ENCODE data around the gene PTTG1IP.

GRCh38 chr21:44893948-44894656 lies 20.6 kb upstream of the PTTG1IP start:
- TF ChIP-seq, protein P1, sequence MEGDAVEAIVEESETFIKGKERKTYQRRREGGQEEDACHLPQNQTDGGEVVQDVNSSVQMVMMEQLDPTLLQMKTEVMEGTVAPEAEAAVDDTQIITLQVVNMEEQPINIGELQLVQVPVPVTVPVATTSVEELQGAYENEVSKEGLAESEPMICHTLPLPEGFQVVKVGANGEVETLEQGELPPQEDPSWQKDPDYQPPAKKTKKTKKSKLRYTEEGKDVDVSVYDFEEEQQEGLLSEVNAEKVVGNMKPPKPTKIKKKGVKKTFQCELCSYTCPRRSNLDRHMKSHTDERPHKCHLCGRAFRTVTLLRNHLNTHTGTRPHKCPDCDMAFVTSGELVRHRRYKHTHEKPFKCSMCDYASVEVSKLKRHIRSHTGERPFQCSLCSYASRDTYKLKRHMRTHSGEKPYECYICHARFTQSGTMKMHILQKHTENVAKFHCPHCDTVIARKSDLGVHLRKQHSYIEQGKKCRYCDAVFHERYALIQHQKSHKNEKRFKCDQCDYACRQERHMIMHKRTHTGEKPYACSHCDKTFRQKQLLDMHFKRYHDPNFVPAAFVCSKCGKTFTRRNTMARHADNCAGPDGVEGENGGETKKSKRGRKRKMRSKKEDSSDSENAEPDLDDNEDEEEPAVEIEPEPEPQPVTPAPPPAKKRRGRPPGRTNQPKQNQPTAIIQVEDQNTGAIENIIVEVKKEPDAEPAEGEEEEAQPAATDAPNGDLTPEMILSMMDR (IDR thresholded peaks at IDR 0.05), result peak in 1 of 4 donors; percentile 6
- TF ChIP-seq POLR2A (IDR thresholded peaks at IDR 0.05), result no peak
